Measurements from ENCODE around the gene SNX25.

DNA sequence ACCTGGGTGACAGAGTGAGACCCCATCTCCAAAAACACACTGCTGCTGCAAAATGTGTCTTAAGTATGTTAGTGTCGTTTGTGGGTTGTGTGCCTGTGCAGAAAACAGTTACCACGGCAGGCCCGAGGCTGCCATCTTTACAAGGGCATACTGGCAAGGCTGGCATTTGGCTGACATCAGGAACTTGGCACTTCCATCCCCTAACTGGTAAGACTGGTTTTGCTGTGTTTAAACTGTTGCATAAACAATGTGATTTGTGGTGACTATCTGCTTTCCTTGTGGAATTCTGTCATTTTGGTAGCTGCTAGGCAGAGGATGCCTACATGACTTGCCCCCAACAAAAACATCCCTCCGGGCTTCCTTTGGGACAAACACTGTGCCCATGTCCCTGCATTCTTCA, 174.1 kb downstream of the SNX25 start:
- TF ChIP-seq POLR2A (IDR thresholded peaks at IDR 0.05) = no peak
- TF ChIP-seq, protein P1, sequence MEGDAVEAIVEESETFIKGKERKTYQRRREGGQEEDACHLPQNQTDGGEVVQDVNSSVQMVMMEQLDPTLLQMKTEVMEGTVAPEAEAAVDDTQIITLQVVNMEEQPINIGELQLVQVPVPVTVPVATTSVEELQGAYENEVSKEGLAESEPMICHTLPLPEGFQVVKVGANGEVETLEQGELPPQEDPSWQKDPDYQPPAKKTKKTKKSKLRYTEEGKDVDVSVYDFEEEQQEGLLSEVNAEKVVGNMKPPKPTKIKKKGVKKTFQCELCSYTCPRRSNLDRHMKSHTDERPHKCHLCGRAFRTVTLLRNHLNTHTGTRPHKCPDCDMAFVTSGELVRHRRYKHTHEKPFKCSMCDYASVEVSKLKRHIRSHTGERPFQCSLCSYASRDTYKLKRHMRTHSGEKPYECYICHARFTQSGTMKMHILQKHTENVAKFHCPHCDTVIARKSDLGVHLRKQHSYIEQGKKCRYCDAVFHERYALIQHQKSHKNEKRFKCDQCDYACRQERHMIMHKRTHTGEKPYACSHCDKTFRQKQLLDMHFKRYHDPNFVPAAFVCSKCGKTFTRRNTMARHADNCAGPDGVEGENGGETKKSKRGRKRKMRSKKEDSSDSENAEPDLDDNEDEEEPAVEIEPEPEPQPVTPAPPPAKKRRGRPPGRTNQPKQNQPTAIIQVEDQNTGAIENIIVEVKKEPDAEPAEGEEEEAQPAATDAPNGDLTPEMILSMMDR (IDR thresholded peaks at IDR 0.05) = no peak

Measured in esophagus squamous epithelium (tissue), 4 donors.